Activated CD8-positive, alpha-beta memory T cell treated with anti-CD3 and anti-CD28 coated beads for 36 hours (primary cell): ENCODE measurements around the gene GPD1L. TPM values are rescaled to one million over a fixed set of nuclear protein-coding genes. Genes with fewer than 3 reads are reported as not detected.
"Not testable (repeated sequence)": the region's sequence is repeated elsewhere in the genome, so short reads cannot be mapped to it uniquely, and the experiment has no call there.

Experiments used
- CTCF ChIA-PET: fragments of 350-600 bp; sonication (Branson Sonifier 250); formaldehyde crosslinking; loops from one replicate; lab custom pipeline; 2021; ENCODE audit warnings: antibody characterized with exemption; lab: Charles Lee
- POLR2A ChIA-PET: fragments of 350-600 bp; sonication (Branson Sonifier 250); formaldehyde crosslinking; loops from one replicate; lab custom pipeline; 2021; ENCODE audit warnings: antibody characterized with exemption; lab: Charles Lee
- total RNA-seq, 2 experiments: library from RNA; stranded (reverse); gene quantifications; one replicate each; pipeline ENCODE4 v1.2.3, GENCODE V29; 2021

GPD1L gene
- total RNA-seq, 2 experiments from 2014 or later = 13.7 to 15.4 TPM

DNA sequence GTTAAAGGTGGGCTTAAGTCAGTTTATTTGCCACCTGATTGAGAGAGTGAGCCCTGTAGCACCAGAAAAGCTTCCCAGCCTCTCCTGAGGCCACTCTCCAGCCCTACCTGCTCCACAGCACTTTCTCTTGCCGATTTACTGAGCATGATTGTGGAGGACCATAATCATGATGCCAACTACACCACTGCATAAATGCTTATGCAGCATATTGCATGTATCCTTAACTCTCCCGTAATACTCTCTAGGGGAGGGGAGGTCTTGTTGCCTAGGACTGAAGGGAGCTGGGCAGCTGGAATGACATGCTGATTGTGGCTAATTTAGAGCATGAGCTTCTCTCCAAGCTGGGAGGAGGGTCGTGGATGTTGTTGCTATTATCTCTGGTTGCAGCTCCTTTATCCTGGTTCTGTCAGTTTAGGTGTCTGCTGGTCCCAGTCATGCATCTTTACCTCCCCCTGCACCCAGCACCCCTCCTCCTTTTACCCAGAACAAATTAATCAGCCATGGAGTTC, 54.3 kb downstream of the GPD1L start:
- CTCF ChIA-PET = no interaction called here

GRCh38 chr3:32165442-32165841, 59.0 kb downstream of the GPD1L start:
- ChIA-PET POLR2A (no interaction called here), CTCF (no interaction called here)

More for the DNA sequence above, 54.3 kb downstream of the GPD1L start:
- POLR2A ChIA-PET = interaction anchor here (0.5 kb wide), 1 partner anchor 581 kb away, joined by 7 read pairs; no protein-coding TSS in a partner anchor

DNA sequence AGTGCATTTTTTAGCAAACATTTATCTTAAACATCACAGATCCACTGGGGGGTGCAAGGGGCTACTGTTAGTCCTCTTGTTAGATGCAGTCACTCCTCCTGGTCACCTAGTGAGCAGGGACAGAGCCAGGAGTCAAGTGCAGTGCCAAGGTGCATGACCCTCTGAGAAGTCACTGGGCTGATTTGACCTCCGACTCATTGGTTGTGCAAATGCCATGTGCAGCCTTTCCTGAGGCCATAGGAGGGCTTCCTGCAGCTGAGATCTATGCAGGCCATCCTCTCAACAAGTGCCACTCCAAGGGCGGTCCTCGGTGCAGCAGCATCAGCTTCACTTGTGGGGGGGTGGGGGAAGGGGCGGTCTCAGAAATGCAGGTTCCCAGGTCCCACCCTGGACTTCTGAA, 60.2 kb downstream of the GPD1L start:
- POLR2A ChIA-PET = no interaction called here
- CTCF ChIA-PET = no interaction called here

DNA sequence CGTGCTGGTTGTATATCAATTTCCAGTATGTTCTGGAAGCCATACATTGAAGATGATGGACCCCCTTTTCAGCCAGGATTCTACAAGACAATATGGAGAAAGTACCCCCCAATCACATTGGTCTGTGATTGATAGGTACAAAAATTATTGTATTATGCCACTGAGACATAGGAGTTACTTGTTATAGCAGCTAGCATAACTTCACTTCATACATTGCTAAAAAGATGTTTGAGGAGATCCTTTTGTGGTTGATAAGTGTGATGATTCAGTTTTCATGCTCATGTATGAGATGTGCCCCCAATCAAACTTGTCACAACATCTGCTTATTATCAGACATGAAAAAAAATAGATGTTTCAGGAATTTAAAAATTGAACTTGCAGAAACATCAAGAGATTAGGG, 66.0 kb downstream of the GPD1L start:
- POLR2A ChIA-PET = no interaction called here
- CTCF ChIA-PET = no interaction called here

GRCh38 chr3:32175607-32176197, 69.3 kb downstream of the GPD1L start:
- ChIA-PET POLR2A (interaction anchor here (0.5 kb wide), 1 partner anchor 326 kb away, joined by 4 read pairs; no protein-coding TSS in a partner anchor), CTCF (interaction anchor here (1.0 to 2.6 kb wide), 3 partner anchors 11 to 292 kb away, joined by 3 to 7 read pairs (median 4); no protein-coding TSS in a partner anchor)

DNA sequence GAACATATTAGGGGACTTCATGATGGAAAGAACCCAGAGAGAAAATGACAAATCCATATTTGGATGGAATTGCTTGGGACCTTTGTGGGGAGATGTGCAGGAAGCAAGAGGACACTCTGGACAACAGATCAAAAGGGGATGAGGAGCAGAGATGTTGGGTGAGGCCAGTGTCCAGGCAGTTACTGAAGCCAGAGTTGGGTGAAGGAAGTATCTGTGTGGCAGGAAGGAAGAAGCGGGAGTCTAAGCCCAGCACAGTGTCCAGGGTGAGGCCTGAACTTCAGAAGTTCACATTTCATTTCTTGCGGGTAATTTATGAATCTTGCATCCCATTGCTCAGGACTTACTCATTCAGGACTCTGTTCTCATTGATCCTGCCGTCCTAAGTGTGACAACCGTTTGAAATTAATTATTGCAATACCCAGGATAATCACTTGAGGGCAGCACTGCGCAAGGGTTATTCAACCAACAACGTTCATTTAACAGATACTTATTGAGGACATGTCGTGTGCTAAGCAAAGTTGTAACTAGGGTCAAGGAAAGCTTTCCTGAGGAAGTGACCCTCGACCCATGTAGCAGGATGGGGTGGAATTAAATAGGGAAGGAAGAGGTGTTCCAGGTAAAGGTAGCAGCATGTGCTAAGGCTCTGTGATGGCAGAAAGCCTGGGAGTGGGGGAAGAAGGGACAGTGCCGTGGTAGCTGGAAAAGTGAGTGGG, 70.7 kb downstream of the GPD1L start:
- CTCF ChIA-PET = interaction anchor here (0.6 to 2.6 kb wide), 12 partner anchors 9 to 291 kb away, joined by 3 to 7 read pairs (median 3); no protein-coding TSS in a partner anchor
- POLR2A ChIA-PET = no interaction called here

DNA sequence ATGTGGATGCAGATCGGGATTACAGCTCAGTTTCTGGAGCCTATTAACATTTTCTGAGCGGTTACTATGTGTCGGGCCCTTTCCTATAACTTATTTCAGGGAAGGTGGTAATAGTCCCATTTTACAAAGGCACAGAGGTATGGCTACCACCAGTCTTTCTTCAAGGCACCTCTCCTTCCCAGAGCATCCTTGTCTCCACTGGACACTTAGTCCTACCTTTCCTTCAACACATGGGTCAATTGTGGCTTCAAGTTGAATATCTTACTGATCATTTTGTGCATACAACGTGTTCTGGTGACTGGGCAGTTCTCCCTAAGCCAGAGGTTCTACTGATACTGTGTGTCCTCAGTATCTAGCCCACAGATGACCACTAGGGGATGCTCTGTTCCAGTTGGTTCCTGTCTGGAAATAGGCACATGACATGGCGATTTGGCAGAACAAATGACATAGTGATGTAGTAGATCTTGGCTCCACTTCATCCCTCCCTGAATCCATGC, 71.3 kb downstream of the GPD1L start:
- ChIA-PET CTCF (interaction anchor here (0.6 to 2.6 kb wide), 10 partner anchors 9 to 217 kb away, joined by 3 to 7 read pairs (median 3); no protein-coding TSS in a partner anchor), POLR2A (interaction anchor here (0.7 kb wide), 1 partner anchor 69 kb away, joined by 3 read pairs; no protein-coding TSS in a partner anchor)

DNA sequence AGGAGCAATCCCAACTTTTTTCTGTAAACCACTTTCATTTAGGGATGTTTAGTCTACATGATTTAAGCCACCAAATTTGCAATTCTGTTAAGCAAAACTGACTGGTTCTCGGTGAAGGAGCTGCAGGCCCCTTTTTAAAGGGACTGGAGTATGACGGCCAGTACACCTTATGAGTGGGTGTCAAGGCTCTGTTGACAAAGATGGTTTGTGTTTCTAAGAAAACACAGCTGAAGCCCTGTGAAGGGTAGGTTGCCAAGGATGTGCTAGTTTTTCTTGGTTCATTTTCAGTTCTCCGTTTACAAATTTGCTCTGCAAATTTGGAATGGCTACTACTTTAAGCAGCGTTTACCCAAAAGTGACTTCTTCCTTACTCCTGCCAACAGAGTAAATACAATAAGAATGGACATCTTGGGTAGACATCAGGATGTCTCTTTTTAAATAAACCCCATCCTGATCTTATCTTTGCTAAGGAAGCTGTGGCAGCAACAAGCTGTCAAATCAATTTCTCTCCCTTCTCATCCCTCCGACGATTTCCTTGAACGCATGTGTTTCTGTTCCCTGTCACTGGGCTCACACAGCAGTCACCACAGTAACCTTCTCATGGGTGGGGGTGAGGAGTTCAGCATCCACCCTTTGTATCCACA, 73.8 kb downstream of the GPD1L start:
- POLR2A ChIA-PET = no interaction called here
- CTCF ChIA-PET = no interaction called here

DNA sequence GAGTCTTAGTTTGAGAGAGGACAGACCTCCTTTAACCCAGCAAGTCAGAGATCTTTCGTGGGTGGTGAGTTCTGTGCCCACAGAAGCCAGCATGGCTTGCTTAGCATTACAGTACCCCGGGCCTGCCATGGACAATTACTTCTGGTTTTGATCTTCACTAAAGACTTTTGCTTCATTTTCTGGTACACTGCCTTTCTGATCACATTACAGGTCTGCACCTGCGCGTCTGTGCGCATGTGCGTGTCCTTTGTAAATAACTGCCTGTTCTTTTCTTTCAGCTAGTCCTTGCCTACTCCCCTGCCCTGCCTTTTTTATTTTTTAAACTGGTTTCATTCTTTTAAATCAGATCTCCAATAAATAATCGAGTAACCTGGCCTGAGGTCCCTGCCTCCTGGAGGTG, 74.9 kb downstream of the GPD1L start:
- ChIA-PET POLR2A (no interaction called here), CTCF (no interaction called here)

GRCh38 chr3:32181796-32182195, 75.4 kb downstream of the GPD1L start:
- CTCF ChIA-PET = no interaction called here
- POLR2A ChIA-PET = no interaction called here

DNA sequence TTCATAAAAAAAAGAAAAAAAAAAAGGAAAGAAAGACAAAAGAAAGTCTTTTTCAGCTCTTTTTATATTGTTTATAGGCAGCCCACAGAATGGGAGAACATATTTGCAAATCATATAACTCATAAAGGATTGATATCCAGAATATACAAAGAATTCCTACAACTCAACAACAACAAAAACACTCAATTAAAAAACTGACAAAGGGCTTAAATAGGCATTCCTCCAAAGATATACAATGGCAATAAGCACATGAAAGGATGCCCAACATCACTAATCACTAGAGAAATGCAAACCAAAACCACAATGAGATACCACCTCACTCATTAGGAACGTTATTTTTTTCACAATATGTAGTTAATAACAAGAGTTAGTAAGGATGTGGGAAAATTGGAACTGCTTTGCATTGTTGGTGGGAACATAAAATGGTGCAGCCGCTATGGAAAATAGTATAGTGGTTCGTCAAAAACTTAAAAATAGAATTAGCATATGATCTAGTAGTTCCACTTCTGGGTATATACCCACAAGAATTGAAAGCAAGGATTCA, 77.8 kb downstream of the GPD1L start:
- ChIA-PET CTCF (no interaction called here), POLR2A (no interaction called here)

DNA sequence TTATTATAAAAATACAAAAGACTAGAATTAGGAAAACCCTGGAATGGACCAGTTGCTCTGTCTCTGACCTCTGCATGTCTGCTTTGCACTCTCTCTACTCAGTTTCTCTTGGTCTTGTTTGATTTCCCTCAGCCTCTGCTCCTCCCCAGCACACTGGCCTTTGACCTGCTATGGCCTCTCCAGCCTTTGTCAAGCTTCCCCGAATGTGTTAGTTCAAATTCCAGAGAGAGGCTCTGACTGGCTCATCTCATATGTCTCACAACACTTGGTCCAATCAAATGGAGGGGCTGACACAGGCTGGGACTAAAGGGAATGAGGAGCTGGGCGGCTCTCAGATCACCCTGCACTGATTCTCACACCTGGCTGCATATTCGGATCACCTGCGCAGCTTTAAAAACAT, 79.7 kb downstream of the GPD1L start:
- ChIA-PET POLR2A (no interaction called here), CTCF (interaction anchor here (1.6 kb wide), 1 partner anchor 10 kb away, joined by 7 read pairs; no protein-coding TSS in a partner anchor)

GRCh38 chr3:32186876-32187275, 80.5 kb downstream of the GPD1L start:
- POLR2A ChIA-PET = no interaction called here
- CTCF ChIA-PET = interaction anchor here (1.6 kb wide), 1 partner anchor 11 kb away, joined by 7 read pairs; no protein-coding TSS in a partner anchor

- CTCF ChIA-PET = no interaction called here
- POLR2A ChIA-PET = no interaction called here
Observed at GRCh38 chr3:32189693-32190092, 83.3 kb downstream of the GPD1L start.

GRCh38 chr3:32190556-32190955, 84.1 kb downstream of the GPD1L start:
- POLR2A ChIA-PET, CTCF ChIA-PET: not testable (repeated sequence)

DNA sequence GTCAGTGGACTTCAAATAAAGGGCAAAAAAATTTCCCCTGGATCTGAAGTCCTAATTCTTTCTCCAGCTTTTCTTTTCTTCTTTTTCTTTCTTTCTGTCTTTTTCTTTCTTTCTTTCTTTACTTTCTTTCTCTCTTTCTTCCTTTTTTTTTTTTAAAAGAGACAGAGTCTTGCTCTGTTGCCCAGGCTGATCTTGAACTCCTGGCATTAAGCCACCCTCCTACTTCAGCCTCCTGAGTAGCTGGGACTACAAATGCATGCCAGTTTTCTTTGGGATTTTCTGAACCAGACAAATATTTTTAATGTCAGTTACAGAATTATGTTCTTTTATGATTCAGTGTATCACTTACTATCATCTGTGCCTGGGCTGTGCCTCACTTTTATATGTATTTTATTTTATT, 86.7 kb downstream of the GPD1L start:
- ChIA-PET CTCF (interaction anchor here (0.5 kb wide), 1 partner anchor 125 kb away, joined by 3 read pairs; no protein-coding TSS in a partner anchor), POLR2A (no interaction called here)

- ChIA-PET CTCF (no interaction called here), POLR2A (no interaction called here)
Observed at GRCh38 chr3:32194653-32195052, 88.2 kb downstream of the GPD1L start.

DNA sequence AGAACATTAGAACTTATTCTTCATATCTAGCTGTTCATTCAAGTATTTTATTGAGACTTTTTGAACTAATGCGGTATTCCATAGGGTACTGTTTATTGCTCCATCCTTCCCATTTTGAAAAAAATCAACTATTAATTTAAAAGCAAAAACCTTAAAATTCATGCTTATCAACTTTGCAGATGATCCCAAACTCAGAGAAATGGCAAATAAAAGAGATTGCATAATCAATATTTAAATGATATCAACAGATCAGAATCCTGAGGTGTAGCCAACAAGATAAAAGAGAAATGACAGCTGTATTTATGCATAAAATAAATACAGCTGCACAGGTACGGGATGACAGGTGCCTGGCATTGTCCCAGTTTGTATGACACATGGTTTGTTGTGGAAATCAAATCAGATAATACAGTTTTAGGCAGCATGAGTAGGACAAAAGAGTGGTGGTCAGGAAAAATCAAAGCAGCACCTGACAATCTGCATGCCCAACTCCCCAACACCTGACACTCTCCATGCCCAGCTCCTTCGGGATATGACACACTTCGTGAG, 89.6 kb downstream of the GPD1L start:
- CTCF ChIA-PET = no interaction called here
- POLR2A ChIA-PET = no interaction called here

- ChIA-PET POLR2A (no interaction called here), CTCF (no interaction called here)
Observed at GRCh38 chr3:32197991-32198390, 91.6 kb downstream of the GPD1L start.
